ENCODE measurements around the gene RBM23. TPM values are rescaled to one million over a fixed set of nuclear protein-coding genes. Genes with fewer than 3 reads are reported as not detected.

RBM23 gene
- total RNA-seq (2022; extraction: Qiagen RNA extraction) = 55.9 to 63.4 TPM (median 58.8 TPM) in 5 replicates

GRCh38 chr14:22918804-22919600, at the start of gene RBM23:
TSS of gene RBM23 (minus strand) at chr14:22919149.

DNA sequence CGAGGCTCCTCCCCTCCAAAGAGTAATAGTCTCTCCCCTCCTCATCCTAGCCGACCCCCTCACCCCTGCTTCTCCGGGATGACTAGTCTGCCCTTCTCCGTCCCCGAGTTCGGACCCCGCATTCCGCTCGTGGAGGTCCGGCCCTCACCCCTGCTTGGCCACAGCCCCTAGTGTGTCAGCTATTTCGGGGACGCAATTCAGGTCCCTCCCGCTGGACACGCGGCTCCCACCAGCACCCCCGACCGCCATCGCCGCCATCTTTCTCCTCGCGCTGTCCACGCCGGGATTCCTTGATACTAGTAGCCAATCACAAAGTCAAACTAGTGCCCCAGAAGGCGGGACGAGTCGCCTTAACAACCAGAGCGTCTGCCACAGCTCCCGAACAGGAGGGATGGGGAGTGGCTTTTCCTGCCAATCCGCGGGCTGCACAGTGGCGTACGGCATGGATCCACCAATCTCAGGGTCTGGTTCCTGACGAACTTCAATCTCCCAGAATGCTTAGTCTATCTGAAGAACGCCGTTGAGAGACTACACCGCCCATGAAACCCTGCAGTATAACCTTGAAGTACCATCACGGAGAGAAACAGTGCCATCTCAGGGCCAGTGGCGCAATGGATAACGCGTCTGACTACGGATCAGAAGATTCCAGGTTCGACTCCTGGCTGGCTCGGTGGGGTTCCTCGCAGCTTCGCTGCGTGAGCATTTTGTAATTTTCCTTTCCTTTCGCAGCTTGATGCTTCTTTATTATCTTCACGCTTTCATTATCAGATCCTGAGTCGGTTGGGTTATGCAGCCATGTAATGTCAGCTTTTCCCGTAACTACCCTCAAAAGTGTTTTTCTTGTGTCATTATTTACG, 10.4 kb upstream of the RBM23 start, which contains the start of gene PRMT5:
TSS of gene PRMT5 (minus strand) at position 273 of the 857 bp plus-strand sequence. CDS start at position 258, 15 bp downstream.

DNA sequence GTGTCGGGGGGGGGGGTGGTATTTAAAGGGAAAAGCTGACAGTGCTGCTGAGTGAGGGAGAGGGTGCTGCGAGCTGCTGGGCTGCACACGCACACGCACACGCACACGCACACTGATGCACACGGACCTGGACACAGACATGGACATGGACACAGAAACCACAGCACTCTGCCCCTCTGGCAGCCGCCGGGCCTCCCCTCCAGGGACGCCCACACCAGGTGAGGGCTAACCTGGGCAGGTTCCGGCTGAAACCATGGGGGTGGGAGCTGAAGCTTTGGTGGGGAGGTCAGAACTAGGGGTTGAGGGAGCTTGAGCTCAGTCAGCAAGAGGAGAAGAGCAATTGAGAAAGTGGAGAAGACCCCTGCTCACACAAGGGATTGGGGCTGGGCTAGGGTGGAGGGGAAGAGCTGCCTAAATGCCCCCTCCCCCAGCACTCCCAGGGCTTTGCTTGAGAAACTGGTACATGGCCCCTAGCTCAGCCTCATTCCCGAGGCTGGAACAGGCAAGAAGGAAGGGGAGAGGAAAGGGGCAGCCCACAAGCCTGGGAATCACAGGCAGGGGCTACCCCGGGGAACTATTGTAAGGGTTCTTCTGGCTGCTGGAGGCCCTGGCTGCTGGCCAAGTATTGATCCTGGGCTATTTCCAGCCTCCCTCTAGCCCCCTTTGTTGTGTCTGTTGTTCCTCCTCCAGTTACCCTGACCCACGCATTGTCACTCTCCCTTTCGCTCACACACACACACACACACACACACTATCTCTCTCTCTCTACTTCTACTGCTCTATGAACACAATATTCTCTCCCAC, 35.6 kb downstream of the RBM23 start, which contains the start of gene REM2:
TSS of gene REM2 (plus strand) at position 50 of the 804 bp plus-strand sequence. CDS start at position 116, 66 bp downstream.

GRCh38 chr14:22871224-22872032, 47.5 kb downstream of the RBM23 start, which contains the start of gene LRP10:
TSS of gene LRP10 (plus strand) at chr14:22871740. CDS start at chr14:22872304, 564 bp downstream.

Other genes starting within 250 kb of the RBM23 start
- 146 to 166 TPM (median 159 TPM) in 5 replicates for gene OXA1L, start 152.5 kb downstream of the RBM23 start, total RNA-seq (2022; extraction: Qiagen RNA extraction)
- gene SLC7A7, start 103.7 kb downstream of the RBM23 start, total RNA-seq (2022; extraction: Qiagen RNA extraction) = 20.6 to 31.9 TPM (median 22.2 TPM) in 5 replicates
- gene MRPL52, start 89.3 kb downstream of the RBM23 start, total RNA-seq (2022; extraction: Qiagen RNA extraction) = 98.8 to 218 TPM (median 198 TPM) in 5 replicates
- gene MMP14, start 82.6 kb downstream of the RBM23 start, total RNA-seq (2022; extraction: Qiagen RNA extraction) = 0.41 to 0.78 TPM (median 0.66 TPM) in 5 replicates
- gene LRP10, start 47.4 kb downstream of the RBM23 start, total RNA-seq (2022; extraction: Qiagen RNA extraction) = 70.9 to 81.1 TPM (median 78.0 TPM) in 5 replicates
- gene REM2, start 35.9 kb downstream of the RBM23 start, total RNA-seq (2022; extraction: Qiagen RNA extraction) = 0.30 to 0.46 TPM (median 0.36 TPM) in 5 replicates
- 91.3 to 119 TPM (median 103 TPM) in 5 replicates for gene PRMT5, start 10.2 kb upstream of the RBM23 start, total RNA-seq (2022; extraction: Qiagen RNA extraction)
- 35.5 to 36.9 TPM (median 35.9 TPM) in 5 replicates for gene HAUS4, start 37.9 kb upstream of the RBM23 start, total RNA-seq (2022; extraction: Qiagen RNA extraction)
- 31.9 to 40.6 TPM (median 34.4 TPM) in 5 replicates for gene AJUBA, start 63.4 kb upstream of the RBM23 start, total RNA-seq (2022; extraction: Qiagen RNA extraction)
- gene C14orf93, start 91.0 kb upstream of the RBM23 start, total RNA-seq (2022; extraction: Qiagen RNA extraction) = 2.4 to 3.7 TPM (median 3.0 TPM) in 5 replicates
- gene PSMB5, start 115.8 kb upstream of the RBM23 start, total RNA-seq (2022; extraction: Qiagen RNA extraction) = 290 to 318 TPM (median 311 TPM) in 5 replicates
- not detected in 5 replicates for gene PSMB11, start 123.1 kb upstream of the RBM23 start, total RNA-seq (2022; extraction: Qiagen RNA extraction)
- gene CDH24, start 138.4 kb upstream of the RBM23 start, total RNA-seq (2022; extraction: Qiagen RNA extraction) = 3.2 to 4.5 TPM (median 4.3 TPM) in 5 replicates
- gene ACIN1, start 176.0 kb upstream of the RBM23 start, total RNA-seq (2022; extraction: Qiagen RNA extraction) = 86.3 to 111 TPM (median 88.9 TPM) in 5 replicates
- 71.4 to 102 TPM (median 99.5 TPM) in 5 replicates for gene C14orf119, start 176.4 kb upstream of the RBM23 start, total RNA-seq (2022; extraction: Qiagen RNA extraction)
- not detected in 5 replicates for gene CIROP, start 185.8 kb upstream of the RBM23 start, total RNA-seq (2022; extraction: Qiagen RNA extraction)
- 0.07 to 0.08 TPM in 2 of 5 replicates, not detected in the others for gene CEBPE, start 200.1 kb upstream of the RBM23 start, total RNA-seq (2022; extraction: Qiagen RNA extraction)